Breast epithelium (tissue), 3 donors: ENCODE measurements around the gene ZNF814.
"Not testable (repeated sequence)": the region's sequence is repeated elsewhere in the genome, so short reads cannot be mapped to it uniquely, and the experiment has no call there.

Source experiments
- POLR2AphosphoS5 ChIP-seq, 3 donors: sonication (generic); formaldehyde crosslinking; IDR thresholded peaks; one replicate each; pipeline ENCODE4 v1.6.1; 2017; ENCODE audit warnings: antibody characterized with exemption in 3 of 3
- TF ChIP-seq, protein P1 (sequence below), 3 donors: fragments of 450-650 bp; IDR thresholded peaks; one replicate each; pipeline ENCODE4 v1.5.1; 2016 to 2017; ENCODE audit warnings: antibody characterized with exemption in 3 of 3, mild to moderate bottlenecking in 3 of 3, moderate library complexity in 3 of 3

DNA sequence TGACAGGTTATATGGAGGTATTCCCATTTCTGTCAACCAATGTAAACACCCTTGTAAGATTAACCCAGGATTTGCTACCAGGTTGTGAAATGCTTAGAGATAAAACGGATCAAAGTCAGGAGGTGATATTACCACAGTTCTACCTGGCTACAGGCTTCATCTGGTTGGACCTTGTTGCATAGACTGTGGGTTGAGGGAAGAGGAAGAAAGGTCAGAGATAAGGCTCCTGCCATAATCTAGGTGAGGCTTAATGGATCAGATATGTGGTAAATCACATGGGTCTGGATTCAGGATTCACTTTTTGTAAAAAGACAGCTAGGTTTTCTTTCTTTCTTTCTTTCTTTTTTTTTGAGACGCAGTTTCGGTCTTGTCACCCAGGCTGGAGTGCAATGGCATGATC, 67.3 kb downstream of the ZNF814 start:
- not testable (repeated sequence) for TF ChIP-seq POLR2AphosphoS5 (IDR thresholded peaks at IDR 0.05)
- TF ChIP-seq, protein P1, sequence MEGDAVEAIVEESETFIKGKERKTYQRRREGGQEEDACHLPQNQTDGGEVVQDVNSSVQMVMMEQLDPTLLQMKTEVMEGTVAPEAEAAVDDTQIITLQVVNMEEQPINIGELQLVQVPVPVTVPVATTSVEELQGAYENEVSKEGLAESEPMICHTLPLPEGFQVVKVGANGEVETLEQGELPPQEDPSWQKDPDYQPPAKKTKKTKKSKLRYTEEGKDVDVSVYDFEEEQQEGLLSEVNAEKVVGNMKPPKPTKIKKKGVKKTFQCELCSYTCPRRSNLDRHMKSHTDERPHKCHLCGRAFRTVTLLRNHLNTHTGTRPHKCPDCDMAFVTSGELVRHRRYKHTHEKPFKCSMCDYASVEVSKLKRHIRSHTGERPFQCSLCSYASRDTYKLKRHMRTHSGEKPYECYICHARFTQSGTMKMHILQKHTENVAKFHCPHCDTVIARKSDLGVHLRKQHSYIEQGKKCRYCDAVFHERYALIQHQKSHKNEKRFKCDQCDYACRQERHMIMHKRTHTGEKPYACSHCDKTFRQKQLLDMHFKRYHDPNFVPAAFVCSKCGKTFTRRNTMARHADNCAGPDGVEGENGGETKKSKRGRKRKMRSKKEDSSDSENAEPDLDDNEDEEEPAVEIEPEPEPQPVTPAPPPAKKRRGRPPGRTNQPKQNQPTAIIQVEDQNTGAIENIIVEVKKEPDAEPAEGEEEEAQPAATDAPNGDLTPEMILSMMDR (IDR thresholded peaks at IDR 0.05): not testable (repeated sequence)
